ENCODE results near the gene UBN2.

The UBN2 gene

DNA sequence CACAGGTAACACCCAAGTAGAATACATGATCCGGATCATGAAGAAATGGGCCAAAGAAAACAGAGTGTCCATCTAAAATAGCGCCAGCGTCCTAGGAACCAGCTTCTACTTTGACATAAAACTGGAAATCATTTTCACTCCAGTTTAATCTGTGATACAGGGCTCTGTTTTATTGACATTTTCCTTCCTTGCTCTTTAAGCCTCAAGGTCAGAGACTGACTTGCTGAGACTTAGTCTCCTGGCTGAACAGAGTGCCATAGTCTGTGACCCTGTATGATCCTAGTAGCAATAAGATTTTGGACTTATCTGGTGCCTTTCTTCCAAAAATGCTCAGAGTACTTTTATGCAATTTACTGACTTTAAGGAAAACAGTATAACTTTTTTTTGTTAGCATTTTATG lies 41.7 kb upstream of the UBN2 start:
- TF ChIP-seq EZH2phosphoT487 (conservative IDR thresholded peaks at IDR 0.05; ENCODE audit: low read length) = no peak
- TF ChIP-seq, protein P1, sequence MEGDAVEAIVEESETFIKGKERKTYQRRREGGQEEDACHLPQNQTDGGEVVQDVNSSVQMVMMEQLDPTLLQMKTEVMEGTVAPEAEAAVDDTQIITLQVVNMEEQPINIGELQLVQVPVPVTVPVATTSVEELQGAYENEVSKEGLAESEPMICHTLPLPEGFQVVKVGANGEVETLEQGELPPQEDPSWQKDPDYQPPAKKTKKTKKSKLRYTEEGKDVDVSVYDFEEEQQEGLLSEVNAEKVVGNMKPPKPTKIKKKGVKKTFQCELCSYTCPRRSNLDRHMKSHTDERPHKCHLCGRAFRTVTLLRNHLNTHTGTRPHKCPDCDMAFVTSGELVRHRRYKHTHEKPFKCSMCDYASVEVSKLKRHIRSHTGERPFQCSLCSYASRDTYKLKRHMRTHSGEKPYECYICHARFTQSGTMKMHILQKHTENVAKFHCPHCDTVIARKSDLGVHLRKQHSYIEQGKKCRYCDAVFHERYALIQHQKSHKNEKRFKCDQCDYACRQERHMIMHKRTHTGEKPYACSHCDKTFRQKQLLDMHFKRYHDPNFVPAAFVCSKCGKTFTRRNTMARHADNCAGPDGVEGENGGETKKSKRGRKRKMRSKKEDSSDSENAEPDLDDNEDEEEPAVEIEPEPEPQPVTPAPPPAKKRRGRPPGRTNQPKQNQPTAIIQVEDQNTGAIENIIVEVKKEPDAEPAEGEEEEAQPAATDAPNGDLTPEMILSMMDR (IDR thresholded peaks at IDR 0.05; ENCODE audit: insufficient read depth, low read length, poor library complexity, severe bottlenecking) = no peak

DNA sequence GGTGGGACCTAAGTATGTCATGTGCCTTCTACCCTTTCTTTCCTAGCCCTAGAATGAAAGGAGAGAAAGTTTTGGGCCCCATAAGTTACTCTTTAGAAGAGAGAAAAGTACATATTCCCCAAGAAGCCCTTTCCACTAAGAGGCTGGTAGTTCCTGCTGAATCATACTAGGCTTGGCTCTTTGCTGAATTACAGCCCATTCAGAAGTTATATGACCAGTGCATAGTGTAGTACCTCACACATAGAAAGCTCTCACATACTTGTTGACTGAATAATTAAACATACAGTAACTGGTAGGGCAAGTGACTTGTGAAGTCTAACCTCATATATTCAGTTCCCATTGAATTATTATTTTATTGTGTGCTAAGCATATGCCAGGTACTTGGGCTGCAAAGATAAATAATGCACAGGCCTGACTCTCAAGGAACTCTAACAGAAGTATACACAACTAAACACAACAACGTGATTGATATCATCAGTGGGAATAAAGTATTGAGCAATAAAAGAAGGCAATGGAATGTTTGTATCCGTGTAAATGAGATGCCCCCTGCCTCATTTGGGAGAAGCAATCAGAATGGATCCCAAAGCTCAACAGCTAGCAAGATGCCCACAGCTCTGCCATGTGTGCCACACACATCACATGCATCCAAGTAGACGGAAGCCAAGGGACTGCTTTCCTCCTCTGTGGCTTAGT lies 38.9 kb upstream of the UBN2 start:
- no peaks in the 10 kb centered on the region for H3K9me2 ChIP-seq (replicated peaks; ENCODE audit: insufficient read depth, low read length)
- H3K4me3 ChIP-seq (ENCODE audit: insufficient read depth, low read length, poor library complexity, severe bottlenecking) = no peak overlapping the region
- H3K27me3 ChIP-seq (ENCODE audit: low read length) = no peaks in the 10 kb centered on the region
- H3F3A ChIP-seq (ENCODE audit: insufficient read depth) = no peaks in the 10 kb centered on the region
- H3K9me3 ChIP-seq (ENCODE audit: insufficient read depth, low read length) = no peaks in the 10 kb centered on the region
- H3K27ac ChIP-seq (ENCODE audit: low read depth, low read length) = no peak overlapping the region
- TF ChIP-seq, protein P1 (IDR thresholded peaks at IDR 0.05; ENCODE audit: insufficient read depth, low read length, poor library complexity, severe bottlenecking) = no peak
- TF ChIP-seq EZH2phosphoT487 (conservative IDR thresholded peaks at IDR 0.05; ENCODE audit: low read length) = no peak
- H2AFZ ChIP-seq (ENCODE audit: low read depth, low read length, severe bottlenecking) = no peak overlapping the region
- H4K20me1 ChIP-seq (ENCODE audit: low read depth, low read length) = no peaks in the 10 kb centered on the region
- H3K9ac ChIP-seq (ENCODE audit: low read length) = no peak overlapping the region
- H3K4me2 ChIP-seq (ENCODE audit: low read depth, low read length, poor library complexity, severe bottlenecking) = no peak overlapping the region
- no peaks in the 10 kb centered on the region for H3K79me2 ChIP-seq (ENCODE audit: insufficient read depth, low read length)
- no peaks in the 10 kb centered on the region for H3K36me3 ChIP-seq (ENCODE audit: low read length)

More for the DNA sequence above, 41.7 kb upstream of the UBN2 start:
- Histone ChIP-seq H3K27ac (ENCODE audit: low read depth, low read length) (no peak overlapping the region), H3F3A (ENCODE audit: insufficient read depth) (no peaks in the 10 kb centered on the region), H3K9me2 (replicated peaks; ENCODE audit: insufficient read depth, low read length) (no peaks in the 10 kb centered on the region), H3K27me3 (ENCODE audit: low read length) (no peaks in the 10 kb centered on the region), H3K4me3 (ENCODE audit: insufficient read depth, low read length, poor library complexity, severe bottlenecking) (no peak overlapping the region), H3K4me2 (ENCODE audit: low read depth, low read length, poor library complexity, severe bottlenecking) (no peak overlapping the region), H4K20me1 (ENCODE audit: low read depth, low read length) (no peaks in the 10 kb centered on the region), H3K36me3 (ENCODE audit: low read length) (no peaks in the 10 kb centered on the region), H3K9ac (ENCODE audit: low read length) (no peak overlapping the region), H3K9me3 (ENCODE audit: insufficient read depth, low read length) (no peaks in the 10 kb centered on the region), H3K79me2 (ENCODE audit: insufficient read depth, low read length) (no peaks in the 10 kb centered on the region), H2AFZ (ENCODE audit: low read depth, low read length, severe bottlenecking) (no peak overlapping the region)

DNA sequence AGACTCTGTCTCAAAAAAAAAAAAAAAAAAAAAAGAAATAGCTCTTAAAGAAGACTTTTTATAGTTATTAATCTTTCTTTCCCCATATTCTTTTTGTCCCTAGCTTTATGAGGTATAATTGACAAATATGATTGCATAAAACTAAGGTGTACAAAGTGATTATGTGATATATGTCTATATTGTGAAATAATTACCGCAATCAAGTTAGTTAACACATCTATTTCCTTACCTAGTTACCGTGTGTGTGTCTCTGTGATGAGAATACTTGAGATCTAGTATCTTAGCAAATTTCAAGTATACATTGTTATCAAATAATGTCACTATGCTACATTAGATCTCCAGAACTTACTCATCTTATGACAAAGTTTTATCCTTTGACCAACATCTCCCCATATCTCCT lies 30.7 kb upstream of the UBN2 start:
- no peaks in the 10 kb centered on the region for H3K27me3 ChIP-seq (ENCODE audit: low read length)
- no peaks in the 10 kb centered on the region for H3K9me2 ChIP-seq (replicated peaks; ENCODE audit: insufficient read depth, low read length)
- no peak overlapping the region for H2AFZ ChIP-seq (ENCODE audit: low read depth, low read length, severe bottlenecking)
- H3K79me2 ChIP-seq (ENCODE audit: insufficient read depth, low read length) = no peaks in the 10 kb centered on the region
- H3K36me3 ChIP-seq (ENCODE audit: low read length) = no peaks in the 10 kb centered on the region
- no peaks in the 10 kb centered on the region for H3F3A ChIP-seq (ENCODE audit: insufficient read depth)
- no peaks in the 10 kb centered on the region for H4K20me1 ChIP-seq (ENCODE audit: low read depth, low read length)
- no peak overlapping the region for H3K27ac ChIP-seq (ENCODE audit: low read depth, low read length)
- no peaks in the 10 kb centered on the region for H3K9me3 ChIP-seq (ENCODE audit: insufficient read depth, low read length)
- no peak overlapping the region for H3K9ac ChIP-seq (ENCODE audit: low read length)
- no peak overlapping the region for H3K4me3 ChIP-seq (ENCODE audit: insufficient read depth, low read length, poor library complexity, severe bottlenecking)
- no peak overlapping the region for H3K4me2 ChIP-seq (ENCODE audit: low read depth, low read length, poor library complexity, severe bottlenecking)
- TF ChIP-seq EZH2phosphoT487 (conservative IDR thresholded peaks at IDR 0.05; ENCODE audit: low read length) = no peak
- TF ChIP-seq, protein P1 (IDR thresholded peaks at IDR 0.05; ENCODE audit: insufficient read depth, low read length, poor library complexity, severe bottlenecking) = no peak

Data from SU-DHL-6 (cell line).